ENCODE results near the gene KIF6.
"Not testable (repeated sequence)": the region's sequence is repeated elsewhere in the genome, so short reads cannot be mapped to it uniquely, and the experiment has no call there.

The KIF6 gene

DNA sequence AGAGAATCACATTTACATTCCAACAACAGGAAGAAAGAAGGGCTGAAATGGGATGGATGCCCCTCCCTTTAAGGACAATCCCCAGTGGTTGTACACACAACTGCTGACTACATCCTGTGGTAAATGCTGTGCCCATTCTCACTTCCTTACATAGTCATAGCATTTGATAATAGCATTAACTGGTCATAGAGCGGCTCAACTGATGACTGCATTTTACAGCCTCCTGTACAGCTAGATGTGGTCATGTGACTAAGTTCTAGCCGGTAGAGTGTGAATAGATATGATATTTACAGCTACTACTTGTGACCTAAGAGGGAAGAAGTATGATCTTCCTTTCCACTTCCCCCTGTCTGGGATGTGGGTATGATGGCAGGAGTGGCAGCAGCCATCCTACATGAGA is 435.7 kb downstream of the KIF6 start:
- peak; percentile 5 for DNase-seq (ENCODE audit: low spot score)

DNA sequence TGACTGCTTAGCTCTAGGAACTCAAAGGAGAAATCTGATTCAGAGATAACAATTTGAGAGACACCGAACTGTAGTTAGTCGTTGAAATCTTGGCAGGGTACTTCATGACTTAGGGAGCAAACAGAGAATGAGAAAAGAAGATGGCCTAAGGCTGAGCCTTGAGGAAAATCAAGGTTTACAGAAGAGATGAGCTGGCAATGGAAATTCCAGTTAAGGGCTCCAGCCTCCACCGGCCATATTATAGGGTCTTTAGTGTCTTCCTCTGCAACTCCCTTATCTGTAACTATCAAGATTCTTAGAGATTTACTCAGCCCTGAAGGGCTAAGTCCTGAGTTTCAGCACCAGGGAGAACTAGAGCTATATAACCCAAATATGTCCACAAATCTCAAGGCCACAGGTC is 437.6 kb downstream of the KIF6 start:
- DNase-seq (ENCODE audit: low spot score) = no peak

DNA sequence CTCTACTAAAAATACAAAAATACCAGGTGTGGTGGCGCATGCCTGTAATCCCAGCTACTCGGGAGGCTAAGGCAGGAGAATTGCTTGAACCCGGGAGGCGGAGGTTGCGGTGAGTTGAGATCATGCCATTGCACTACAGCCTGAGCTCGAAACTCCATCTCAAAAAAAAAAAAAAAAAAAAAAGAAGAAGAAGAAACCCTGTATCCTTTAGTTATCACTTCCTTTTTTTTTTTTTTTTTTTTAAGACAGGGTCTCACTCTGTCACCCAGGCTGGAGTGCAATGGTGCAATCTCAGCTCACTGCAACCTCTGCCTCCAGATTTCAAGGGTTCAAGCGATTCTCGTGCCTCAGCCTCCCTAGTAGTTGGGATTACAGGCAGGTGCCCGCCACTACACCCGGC is 438.6 kb downstream of the KIF6 start:
- DNase-seq (ENCODE audit: low spot score) = not testable (repeated sequence)

DNA sequence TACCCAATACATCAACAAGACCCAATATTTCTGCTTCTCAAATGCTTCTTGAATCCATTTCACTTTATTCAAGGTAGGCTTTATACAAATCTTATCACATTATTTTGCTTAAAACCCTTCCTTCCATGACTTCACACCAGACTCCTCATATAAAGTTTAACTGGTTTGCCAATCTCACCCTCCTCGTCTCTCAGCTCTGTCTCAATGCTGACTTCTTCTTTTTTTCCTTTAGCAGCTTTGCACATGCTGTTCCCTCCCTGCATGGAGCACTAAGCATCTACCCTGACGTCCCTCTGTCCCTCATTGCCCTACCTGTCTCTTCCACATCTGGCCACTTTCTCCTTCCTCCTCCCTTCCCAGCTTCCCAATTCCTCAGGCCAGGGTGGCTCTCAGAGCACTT is 442.4 kb downstream of the KIF6 start:
- DNase-seq (ENCODE audit: low spot score) = no peak

DNA sequence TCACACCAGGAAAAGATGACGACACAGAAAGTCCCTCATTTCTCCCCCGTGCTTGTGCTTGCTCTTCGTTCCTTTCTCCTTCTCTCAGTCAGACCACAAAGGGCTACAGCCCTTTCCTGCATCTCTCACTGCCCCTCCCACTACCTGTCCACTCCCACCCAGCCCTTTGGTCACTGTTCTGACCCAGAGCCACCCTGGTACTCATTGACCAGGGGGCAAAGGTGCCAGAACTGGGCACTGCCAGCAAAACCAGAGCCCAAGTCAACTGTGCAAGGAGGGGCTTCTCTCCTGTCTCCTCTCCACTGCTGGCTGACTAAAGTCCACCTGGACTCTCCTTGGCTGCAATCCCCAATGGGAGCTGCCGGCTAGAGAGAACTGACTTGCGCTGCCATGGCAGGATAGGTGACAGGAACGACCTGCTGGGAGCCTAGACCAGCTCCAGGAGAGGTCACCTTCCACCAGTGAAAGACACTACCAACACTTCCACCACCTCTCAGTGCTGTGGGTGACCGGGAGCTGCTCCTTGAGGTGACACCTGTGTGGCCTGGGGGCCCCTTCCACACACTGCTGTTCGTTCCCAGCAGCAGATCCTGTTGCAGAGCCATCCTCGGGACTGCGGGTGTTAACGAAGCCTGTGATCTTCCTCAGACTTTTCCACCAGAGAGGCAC is 443.8 kb downstream of the KIF6 start:
- DNase-seq (ENCODE audit: low spot score) = no peak

DNA sequence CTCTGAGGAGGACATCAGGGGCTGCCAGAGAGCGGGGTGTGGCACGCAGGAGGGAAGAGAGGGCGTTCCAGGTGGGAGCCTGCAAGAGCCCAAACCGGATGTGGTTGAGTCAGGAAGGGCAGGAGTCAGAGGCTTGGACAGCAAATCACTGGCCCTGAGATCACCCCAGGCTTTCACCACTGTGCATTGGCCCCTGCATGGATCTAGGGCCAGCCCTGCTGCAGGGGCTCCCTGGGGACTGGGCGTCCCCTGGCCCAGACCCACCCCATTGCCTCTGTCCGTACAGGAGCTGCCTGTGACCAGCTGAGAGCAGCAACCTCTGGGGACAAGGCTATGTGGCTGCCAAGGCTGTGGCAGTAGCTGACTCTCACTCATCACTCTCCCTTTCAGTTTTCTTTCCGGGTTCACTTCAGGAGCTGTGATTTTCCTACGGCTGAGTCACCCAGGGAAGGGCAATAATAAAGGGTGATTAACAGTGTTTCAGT is 444.9 kb downstream of the KIF6 start:
- DNase-seq (ENCODE audit: low spot score) = peak; percentile 69

Data from SW480 (cell line).